Erythroblast (primary cell): ENCODE measurements around the gene PTPRD.

ENCODE experiments used
- GATA1 ChIP-seq: IDR thresholded peaks from 2 replicates; pipeline ENCODE4 v1.6.1; 2011; ENCODE audit warnings: low read depth, mild to moderate bottlenecking, control low read depth, low read length, moderate library complexity
- POLR2A ChIP-seq: IDR thresholded peaks from 2 replicates; pipeline ENCODE4 v1.6.1; 2011; ENCODE audit warnings: mild to moderate bottlenecking, low read length

GRCh38 chr9:10041726-10042229, 571.0 kb downstream of the PTPRD start:
- TF ChIP-seq POLR2A, result no peak
- no peak for TF ChIP-seq GATA1
